CD4-positive, alpha-beta T cell treated with Interleukin-12 subunit alpha and Interleukin-12 subunit beta, for 1 hour (primary cell): ENCODE measurements around the gene MADD.
"Not testable (repeated sequence)": the region's sequence is repeated elsewhere in the genome, so short reads cannot be mapped to it uniquely, and the experiment has no call there.

Experiments used
- DNase-seq: peaks from one replicate; pipeline ENCODE4 v3.0.0-alpha.2; 2020

Gene MADD

DNA sequence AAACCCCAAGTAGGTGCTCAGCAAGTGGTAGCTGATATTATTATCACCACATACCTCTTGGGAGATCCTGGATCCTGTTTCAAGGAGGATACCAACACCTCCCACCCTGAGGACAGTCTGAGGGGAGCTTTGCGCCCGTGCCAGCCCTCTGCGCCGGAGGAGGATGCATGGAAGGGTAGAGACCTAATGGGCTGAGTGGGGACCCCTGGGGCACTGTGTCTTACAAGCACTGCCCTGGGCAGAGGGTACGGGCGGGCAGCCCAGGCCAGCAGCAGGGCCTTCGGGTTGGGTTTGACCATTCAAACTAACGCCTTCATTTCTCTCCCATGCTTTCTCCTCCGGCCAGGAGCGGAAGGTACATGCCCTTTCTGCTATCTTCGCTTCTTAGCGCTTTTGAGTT is 56.3 kb downstream of the MADD start:
- DNase-seq, result no peak

GRCh38 chr11:47327025-47327424 is 57.1 kb downstream of the MADD start:
- DNase-seq, result no peak

- DNase-seq, result no peak
Measured at GRCh38 chr11:47327949-47328348, 58.0 kb downstream of the MADD start.

- DNase-seq, result no peak
Measured at GRCh38 chr11:47328449-47329390, 58.8 kb downstream of the MADD start.

- DNase-seq, result no peak
Measured at GRCh38 chr11:47329431-47329986, 59.6 kb downstream of the MADD start.

- DNase-seq, result no peak
Measured at GRCh38 chr11:47329987-47330931, 60.3 kb downstream of the MADD start.

DNA sequence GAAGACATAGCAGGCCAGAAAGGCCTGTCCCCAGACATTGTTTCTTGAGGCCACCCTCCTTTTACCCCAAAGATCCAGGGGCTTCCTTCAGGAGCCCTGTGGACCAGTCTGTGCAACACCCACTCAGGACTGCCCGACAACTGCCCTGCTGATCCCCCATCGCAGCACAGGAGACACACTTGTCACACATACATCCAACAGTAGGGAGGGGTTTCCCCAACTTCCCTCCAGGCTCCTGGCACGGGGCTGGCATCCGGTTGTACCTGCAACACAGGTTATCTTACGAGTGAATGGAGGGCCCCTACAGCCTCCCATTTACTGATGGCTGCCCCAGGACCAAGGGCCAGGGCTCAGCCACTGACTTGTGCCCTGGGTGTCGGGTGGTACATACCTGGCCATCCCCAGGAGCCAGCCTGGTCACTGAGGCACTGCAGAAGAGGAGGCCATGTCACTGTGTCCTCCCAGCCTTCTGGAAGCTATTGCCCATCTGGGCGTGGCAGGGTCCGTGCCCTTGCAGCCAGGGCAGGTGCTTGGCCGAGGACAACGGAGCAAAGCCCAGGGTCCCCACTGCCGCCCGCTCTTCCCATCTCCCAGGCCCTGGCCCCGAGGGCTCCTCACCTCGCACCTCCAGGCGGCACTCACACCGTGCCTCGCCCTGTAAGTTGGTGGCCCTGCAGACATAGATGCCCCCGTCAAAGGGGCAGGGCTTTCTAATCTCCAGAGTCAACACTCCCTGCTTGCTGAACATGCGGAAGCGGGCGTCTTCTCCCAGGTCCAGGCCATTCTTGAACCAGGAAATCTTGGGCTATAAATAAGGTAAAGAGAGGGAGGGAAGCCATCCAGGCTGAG is 61.7 kb downstream of the MADD start:
- DNase-seq, result no peak

GRCh38 chr11:47332303-47332711 is 62.4 kb downstream of the MADD start:
- DNase-seq, result no peak

DNA sequence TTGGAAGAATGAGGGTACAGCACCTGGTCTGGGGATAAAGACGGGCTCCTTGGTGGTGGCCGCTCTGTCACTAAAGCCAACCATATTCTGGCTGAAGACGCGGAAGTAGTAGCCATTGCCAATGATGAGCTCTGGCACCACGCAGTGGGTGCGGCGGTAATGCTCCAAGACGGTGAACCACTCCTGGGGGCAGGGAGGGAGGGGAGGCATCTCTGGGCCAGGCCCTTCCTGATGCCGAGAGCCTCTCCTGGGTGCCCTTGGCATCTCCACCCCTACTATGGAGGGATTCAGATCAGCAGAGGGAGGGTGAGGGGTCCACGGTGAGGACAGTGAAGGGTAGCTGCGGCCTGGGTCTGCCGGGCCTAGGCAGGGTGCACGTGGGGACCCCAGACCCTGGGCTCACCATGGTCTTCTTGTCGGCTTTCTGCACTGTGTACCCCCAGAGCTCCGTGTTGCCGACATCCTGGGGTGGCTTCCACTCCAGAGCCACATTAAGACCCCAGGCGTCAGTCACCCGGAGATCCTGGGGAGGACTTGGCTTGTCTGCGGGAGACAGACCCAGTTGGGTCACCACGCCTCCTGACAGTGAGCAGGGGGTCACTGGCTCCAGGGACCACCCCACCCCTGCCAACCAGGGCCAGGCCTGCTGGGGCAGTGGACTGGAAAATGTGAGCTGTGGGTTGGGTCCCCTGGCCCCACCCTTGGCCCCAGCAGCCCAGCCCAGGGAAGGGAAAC is 63.0 kb downstream of the MADD start:
- DNase-seq, result no peak

DNA sequence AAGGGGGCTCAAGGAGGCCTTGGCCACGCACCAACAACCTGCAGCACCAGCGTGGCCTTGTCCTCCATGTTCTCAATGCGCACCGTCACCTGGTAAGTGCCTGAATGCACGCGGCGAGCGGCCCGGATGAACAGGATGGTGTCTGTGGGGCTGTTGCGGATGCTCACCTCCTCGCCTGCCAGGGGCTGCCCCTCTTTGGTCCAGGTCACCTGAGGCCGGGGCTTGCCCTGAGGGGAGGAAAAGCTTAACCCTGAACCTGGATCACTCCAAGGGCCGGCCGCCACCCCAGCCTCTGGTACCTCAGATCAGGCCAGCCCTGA is 63.6 kb downstream of the MADD start:
- DNase-seq, result no peak

DNA sequence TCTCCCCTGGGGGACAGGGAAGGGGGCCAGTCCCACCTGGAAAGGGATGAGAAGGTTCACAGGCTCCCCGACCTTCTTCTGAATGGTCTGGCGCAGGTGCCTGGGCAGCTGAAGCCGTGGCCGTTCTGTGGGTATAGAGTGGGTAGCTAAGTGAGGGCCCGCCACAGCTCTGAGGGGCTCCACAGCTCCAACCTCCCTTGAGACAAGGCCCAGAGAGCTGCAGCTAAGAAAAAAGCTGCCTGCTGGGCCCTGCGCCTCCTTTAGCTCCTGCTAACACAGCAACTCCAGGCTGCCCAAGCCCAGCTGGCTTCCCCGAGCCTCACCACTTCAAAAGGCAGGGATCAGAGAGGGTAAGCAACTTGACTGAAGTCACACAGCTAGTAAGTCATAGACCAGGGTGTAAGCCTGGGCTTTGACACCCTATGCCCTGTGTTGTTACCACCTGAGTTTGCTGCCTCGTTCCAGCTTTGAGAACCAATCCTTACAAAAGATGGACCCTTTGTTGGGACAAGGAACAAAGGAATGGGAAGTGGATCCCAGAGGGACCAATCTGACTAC is 64.0 kb downstream of the MADD start:
- no peak for DNase-seq

DNA sequence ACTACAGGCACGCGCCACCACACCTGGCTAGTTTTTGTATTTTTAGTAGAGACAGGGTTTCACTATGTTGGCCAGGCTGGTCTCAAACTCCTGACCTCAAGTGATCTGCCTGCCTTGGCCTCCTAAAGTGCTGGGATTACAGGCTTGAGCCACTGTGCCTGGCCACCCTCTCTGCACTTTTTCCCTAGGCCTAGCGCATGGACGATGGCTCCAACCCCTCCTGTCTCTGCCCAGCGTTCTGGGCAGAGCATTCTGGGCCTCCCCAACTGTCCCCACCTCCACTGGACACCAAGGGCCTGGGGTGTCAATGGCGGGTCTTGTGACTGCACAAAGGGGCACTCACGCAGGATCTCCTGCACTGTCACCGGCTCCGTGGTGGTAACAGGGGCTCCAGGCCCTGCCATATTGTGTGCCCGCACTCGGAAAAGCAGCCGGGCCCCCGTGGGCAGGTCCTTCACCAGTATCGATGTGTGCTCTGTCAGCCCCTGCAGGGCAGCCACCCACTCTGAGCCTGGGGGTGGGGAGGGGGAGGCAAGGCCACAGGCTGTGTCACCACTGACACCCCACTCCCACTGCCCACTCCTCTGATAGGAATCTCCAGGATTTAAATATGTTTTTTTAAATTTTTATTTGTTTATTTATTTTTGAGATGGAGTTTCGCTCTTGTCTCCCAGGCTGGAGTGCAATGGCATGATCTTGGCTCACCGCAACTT is 64.9 kb downstream of the MADD start:
- DNase-seq, result not testable (repeated sequence)

DNA sequence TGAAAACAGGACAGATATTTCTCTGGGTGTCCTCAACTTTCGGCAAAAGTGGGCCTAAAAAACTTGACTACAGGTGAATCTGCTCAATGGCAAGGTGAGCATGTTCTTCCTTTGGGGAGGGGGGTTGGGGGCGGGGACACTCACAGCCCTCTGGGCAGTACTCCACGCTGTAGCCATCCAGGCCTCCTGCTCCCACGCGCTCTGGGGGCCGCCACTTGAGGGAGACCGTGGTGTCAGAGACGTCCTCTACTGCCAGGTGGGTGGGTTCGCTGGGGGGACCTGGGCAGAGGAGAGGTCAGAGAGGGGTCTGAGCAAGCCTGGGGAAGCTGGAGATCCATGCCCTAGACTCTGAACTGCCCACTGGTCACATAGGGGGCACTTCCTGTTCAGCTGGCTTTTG is 65.8 kb downstream of the MADD start:
- no peak for DNase-seq

- DNase-seq, result no peak
Measured at GRCh38 chr11:47336595-47336994, 66.7 kb downstream of the MADD start.

GRCh38 chr11:47337229-47337924 is 67.4 kb downstream of the MADD start:
- no peak for DNase-seq

DNA sequence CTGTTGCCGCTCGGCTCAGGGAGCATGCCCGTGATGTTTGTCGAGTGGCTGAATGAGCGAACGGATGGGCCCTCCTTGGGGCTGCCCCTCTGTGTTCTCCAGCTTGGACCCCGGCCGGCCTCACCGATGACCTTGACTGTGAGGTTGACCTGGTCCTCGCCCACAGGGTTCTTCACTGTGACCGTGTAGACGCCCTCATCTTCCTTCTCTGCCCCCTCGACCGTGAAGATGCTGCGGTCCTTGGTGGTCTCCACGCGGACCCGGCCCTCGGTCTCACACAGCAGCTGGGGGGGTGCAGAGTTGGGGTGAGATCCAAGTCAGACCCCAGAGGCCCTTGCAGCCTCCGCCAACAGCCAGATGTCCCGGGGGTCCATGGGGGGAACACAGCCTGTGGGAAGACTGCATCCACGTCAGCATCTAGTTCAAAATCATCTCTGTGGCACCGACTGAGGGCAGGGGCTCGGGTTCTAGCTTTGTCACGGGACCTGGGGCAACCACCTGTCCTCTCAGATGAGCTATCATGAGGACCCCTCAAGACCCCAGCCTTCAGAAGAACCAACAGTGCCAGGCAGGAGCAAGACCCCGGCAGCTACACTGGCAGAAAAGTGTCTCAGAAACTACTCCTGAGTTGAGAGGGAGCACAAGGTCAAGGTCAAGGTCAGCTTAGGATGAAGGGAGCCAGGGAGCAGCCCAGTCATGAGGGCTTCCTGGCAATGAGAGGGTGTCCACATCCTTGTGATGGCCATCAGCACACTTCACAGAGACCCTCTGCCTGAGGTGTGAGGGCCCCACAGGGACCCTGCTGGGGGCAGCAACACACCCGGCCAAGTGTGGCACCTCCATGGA is 68.7 kb downstream of the MADD start:
- no peak for DNase-seq

DNA sequence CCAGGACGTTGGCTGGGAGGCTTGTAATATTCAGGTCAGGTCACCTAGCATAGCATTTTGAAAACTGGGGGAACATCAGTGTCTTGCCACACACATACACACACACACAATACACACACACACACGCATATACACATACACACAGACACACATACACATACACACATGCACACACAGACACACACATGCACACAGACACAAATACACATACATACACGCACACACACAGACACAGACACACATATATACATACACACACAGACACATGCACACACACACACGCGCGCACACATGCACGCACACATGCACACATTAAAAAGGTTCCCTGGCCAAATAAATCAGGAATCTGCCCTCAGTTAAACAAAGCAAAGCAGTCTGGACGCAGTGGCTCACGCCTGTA is 70.1 kb downstream of the MADD start:
- no peak for DNase-seq

GRCh38 chr11:47340980-47341775 is 71.2 kb downstream of the MADD start:
- no peak for DNase-seq
